Sigmoid colon (tissue), 4 donors: ENCODE data around the gene AKR1E2.

Experiments
- CTCF ChIP-seq, 4 experiments: fragments of 450-650 bp in 3 of 4; fragments of 200-600 bp in 1 of 4; IDR thresholded peaks; one replicate each; pipeline ENCODE4 v1.5.1; 2016 to 2019; ENCODE audit warnings: antibody characterized with exemption in 4 of 4, mild to moderate bottlenecking in 3 of 4, moderate library complexity in 2 of 4
- EP300 ChIP-seq, 4 donors: sonication (generic); formaldehyde crosslinking; IDR thresholded peaks; one replicate each; pipeline ENCODE4 v1.6.1; 2017; ENCODE audit warnings: antibody characterized with exemption in 4 of 4
- POLR2A ChIP-seq, 2 donors: fragments of 450-650 bp; IDR thresholded peaks; one replicate each; pipeline ENCODE4 v1.6.1; 2016; ENCODE audit warnings: antibody characterized with exemption in 2 of 2, mild to moderate bottlenecking in 2 of 2, moderate library complexity in 2 of 2
- POLR2AphosphoS5 ChIP-seq, 4 donors: sonication (generic); formaldehyde crosslinking; IDR thresholded peaks; one replicate each; pipeline ENCODE4 v1.6.1; 2017; ENCODE audit warnings: antibody characterized with exemption in 4 of 4

- TF ChIP-seq POLR2AphosphoS5 (IDR thresholded peaks at IDR 0.05) (peak in 1 of 4 donors; percentile 31), CTCF (IDR thresholded peaks at IDR 0.05) (no peak), POLR2A (IDR thresholded peaks at IDR 0.05) (no peak), EP300 (IDR thresholded peaks at IDR 0.05) (no peak)
Measured at GRCh38 chr10:4813023-4813422, 13.0 kb upstream of the AKR1E2 start.
